Measurements from ENCODE around the gene RCHY1.

RCHY1 gene

GRCh38 chr4:75552452-75552851, 38.2 kb upstream of the RCHY1 start:
- TF ChIP-seq POLR2AphosphoS5 (IDR thresholded peaks at IDR 0.05; ENCODE audit: low read depth, low read length) (no peak), SIN3A (IDR thresholded peaks at IDR 0.05; ENCODE audit: borderline replicate concordance, insufficient read depth, low read length) (no peak), REST (IDR thresholded peaks at IDR 0.05; ENCODE audit: insufficient read depth in 1 of 2, low read depth in 2 of 2, low read length in 2 of 2) (no peak), TAF1 (IDR thresholded peaks at IDR 0.05; ENCODE audit: borderline replicate concordance, insufficient read depth, low read length) (no peak), FOXP2 (optimal IDR thresholded peaks at IDR 0.05; ENCODE audit: borderline replicate concordance, extremely low read depth, extremely low read length, insufficient read depth) (no peak)

- no peak for TF ChIP-seq POLR2AphosphoS5 (IDR thresholded peaks at IDR 0.05; ENCODE audit: low read depth, low read length)
- no peak for TF ChIP-seq SIN3A (IDR thresholded peaks at IDR 0.05; ENCODE audit: borderline replicate concordance, insufficient read depth, low read length)
- no peak for TF ChIP-seq REST (IDR thresholded peaks at IDR 0.05; ENCODE audit: insufficient read depth in 1 of 2, low read depth in 2 of 2, low read length in 2 of 2)
- TF ChIP-seq TAF1 (IDR thresholded peaks at IDR 0.05; ENCODE audit: borderline replicate concordance, insufficient read depth, low read length): no peak
- TF ChIP-seq FOXP2 (optimal IDR thresholded peaks at IDR 0.05; ENCODE audit: borderline replicate concordance, extremely low read depth, extremely low read length, insufficient read depth): no peak
Measured at GRCh38 chr4:75549019-75549418, 34.8 kb upstream of the RCHY1 start.

GRCh38 chr4:75547647-75548387, 33.6 kb upstream of the RCHY1 start:
- TF ChIP-seq FOXP2 (optimal IDR thresholded peaks at IDR 0.05; ENCODE audit: borderline replicate concordance, extremely low read depth, extremely low read length, insufficient read depth) (no peak), REST (IDR thresholded peaks at IDR 0.05; ENCODE audit: insufficient read depth in 1 of 2, low read depth in 2 of 2, low read length in 2 of 2) (no peak), SIN3A (IDR thresholded peaks at IDR 0.05; ENCODE audit: borderline replicate concordance, insufficient read depth, low read length) (no peak), TAF1 (IDR thresholded peaks at IDR 0.05; ENCODE audit: borderline replicate concordance, insufficient read depth, low read length) (no peak), POLR2AphosphoS5 (IDR thresholded peaks at IDR 0.05; ENCODE audit: low read depth, low read length) (no peak)

GRCh38 chr4:75545526-75545925, 31.3 kb upstream of the RCHY1 start:
- TF ChIP-seq FOXP2 (optimal IDR thresholded peaks at IDR 0.05; ENCODE audit: borderline replicate concordance, extremely low read depth, extremely low read length, insufficient read depth): no peak
- TF ChIP-seq SIN3A (IDR thresholded peaks at IDR 0.05; ENCODE audit: borderline replicate concordance, insufficient read depth, low read length): no peak
- no peak for TF ChIP-seq REST (IDR thresholded peaks at IDR 0.05; ENCODE audit: insufficient read depth in 1 of 2, low read depth in 2 of 2, low read length in 2 of 2)
- no peak for TF ChIP-seq POLR2AphosphoS5 (IDR thresholded peaks at IDR 0.05; ENCODE audit: low read depth, low read length)
- no peak for TF ChIP-seq TAF1 (IDR thresholded peaks at IDR 0.05; ENCODE audit: borderline replicate concordance, insufficient read depth, low read length)
